ENCODE data around the gene MAGI1.

DNA sequence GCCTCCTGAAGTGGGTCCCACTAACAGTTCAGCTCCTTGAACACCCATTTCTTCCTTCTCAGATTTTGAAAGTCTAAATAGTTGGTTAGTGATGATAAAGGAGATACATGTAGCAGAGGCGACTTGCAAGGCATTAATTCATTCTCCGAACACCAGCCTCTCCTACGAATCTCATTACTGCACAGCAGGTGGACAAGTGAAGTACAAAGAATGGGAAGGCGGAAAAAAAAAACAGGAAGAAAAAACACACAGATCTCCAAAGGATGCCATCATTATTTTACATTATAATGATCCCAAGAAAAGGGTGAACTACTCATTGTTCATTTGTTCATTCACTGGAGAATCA is 276.5 kb downstream of the MAGI1 start:
- TF ChIP-seq POLR2A (IDR thresholded peaks at IDR 0.05) (no peak), POLR2AphosphoS5 (IDR thresholded peaks at IDR 0.05; ENCODE audit: insufficient read depth in 1 of 2, low read depth in 1 of 2) (no peak)
- TF ChIP-seq, protein P1, sequence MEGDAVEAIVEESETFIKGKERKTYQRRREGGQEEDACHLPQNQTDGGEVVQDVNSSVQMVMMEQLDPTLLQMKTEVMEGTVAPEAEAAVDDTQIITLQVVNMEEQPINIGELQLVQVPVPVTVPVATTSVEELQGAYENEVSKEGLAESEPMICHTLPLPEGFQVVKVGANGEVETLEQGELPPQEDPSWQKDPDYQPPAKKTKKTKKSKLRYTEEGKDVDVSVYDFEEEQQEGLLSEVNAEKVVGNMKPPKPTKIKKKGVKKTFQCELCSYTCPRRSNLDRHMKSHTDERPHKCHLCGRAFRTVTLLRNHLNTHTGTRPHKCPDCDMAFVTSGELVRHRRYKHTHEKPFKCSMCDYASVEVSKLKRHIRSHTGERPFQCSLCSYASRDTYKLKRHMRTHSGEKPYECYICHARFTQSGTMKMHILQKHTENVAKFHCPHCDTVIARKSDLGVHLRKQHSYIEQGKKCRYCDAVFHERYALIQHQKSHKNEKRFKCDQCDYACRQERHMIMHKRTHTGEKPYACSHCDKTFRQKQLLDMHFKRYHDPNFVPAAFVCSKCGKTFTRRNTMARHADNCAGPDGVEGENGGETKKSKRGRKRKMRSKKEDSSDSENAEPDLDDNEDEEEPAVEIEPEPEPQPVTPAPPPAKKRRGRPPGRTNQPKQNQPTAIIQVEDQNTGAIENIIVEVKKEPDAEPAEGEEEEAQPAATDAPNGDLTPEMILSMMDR (IDR thresholded peaks at IDR 0.05), result no peak

All from vagina (tissue), 2 donors.